Activated T-helper 9 cell treated with anti-CD3 and anti-CD28 coated beads, Interleukin-2, amount 50 U/mL, for 16 hours (primary cell): Measurements from ENCODE around the gene TBC1D22A.

Experiments used
- DNase-seq: peaks from one replicate; pipeline ENCODE4 v3.0.0-alpha.2; 2020; ENCODE audit warnings: low read depth

Gene TBC1D22A

DNA sequence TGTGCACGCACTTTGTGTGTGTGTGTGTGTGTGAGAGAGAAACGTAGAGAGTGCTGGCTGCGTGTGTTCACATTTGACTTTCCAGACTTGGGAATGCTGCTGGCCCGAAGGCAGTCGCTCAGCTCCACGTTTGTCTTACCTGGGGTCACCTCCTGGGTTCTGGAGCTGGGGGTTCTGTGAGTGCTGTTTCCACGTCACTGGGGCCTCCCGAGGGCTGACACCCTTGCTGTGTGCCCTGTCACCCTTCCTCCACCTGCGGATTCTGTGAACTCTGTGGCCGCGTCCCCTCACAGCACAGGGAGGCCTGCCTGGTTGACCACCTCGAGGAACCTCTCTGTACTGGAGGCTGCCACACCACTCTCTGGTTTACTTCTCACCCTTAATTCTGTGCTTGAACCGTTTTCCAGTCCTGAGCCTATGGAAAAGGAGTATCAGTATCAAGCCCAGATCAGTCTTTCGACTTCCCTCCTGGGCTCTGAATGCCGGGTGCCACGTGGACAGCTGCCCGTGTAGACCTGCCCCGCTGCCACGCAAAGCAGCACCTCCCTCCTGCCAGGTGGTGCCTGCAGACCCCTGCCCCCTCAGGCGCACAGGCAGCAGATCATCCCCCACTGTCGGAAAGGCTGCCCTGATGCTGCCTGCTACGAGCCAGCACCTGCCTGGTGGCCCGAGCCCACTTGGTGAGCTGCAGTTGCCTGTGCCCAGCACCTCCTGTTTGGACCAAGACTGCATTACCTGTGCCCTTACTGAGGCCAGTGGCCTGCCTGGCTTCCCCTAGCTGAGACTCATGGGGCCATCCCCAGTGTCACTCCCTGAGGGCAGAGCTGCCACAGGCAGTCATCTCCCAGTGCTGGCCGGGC, 233.3 kb downstream of the TBC1D22A start:
- DNase-seq, result no peak

DNA sequence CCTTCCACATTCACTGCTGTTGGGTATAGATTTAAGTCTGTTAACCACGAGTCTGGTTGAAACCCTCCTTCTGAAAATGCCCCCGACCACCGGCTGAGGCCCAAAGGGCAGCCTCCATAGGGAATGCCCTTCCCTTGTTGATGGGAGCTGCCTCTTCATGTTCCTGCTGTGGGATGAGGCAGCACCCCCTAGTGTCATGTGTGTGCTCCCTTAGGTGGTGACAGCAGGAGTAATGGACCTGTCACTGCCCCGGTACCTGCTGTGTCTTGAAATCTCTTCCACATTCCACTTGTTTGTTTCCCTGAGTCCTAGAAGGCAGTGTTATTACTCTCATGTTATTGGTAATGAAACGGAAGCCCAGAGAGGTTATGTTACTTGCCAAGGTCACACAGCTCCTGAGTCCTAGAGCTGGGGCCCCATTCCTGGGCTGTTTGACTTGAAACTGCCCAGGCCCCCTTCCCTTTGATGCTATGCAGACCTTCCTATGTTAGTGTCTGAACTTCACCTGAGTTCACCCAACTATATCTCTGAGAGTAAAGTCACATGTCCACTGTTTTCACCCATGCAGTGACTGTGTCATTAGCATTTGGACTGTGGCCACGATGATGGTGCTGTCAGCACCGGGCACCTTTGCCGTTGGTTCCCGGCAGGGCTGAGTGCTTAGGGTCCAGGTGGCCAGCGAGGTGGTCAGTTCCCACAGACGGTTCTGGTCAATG, 234.3 kb downstream of the TBC1D22A start:
- DNase-seq, result no peak

GRCh38 chr22:46997311-46997970, 235.0 kb downstream of the TBC1D22A start:
- DNase-seq, result no peak

DNA sequence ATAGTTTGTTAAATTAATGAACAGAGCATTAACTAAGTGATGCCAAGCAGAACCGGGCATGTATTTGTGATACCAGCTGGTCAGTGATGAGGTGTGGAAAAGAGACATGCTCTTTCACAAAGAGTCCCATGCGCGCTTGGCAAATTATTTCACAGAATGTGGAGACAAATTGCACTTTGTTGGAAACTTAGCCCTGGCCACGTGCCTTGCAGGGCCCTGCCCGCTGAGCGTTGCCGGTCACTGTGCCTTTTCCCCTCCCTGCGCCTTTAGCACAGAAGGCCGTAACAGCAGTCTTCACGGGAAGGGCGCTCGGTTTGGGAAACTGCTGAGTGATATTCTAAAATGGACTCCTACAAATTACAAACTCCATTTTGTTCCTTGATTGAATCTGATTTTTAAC, 235.9 kb downstream of the TBC1D22A start:
- no peak for DNase-seq

- DNase-seq, result no peak
Measured at GRCh38 chr22:47000256-47000655, 237.8 kb downstream of the TBC1D22A start.

- DNase-seq, result no peak
Measured at GRCh38 chr22:47000888-47001287, 238.4 kb downstream of the TBC1D22A start.

DNA sequence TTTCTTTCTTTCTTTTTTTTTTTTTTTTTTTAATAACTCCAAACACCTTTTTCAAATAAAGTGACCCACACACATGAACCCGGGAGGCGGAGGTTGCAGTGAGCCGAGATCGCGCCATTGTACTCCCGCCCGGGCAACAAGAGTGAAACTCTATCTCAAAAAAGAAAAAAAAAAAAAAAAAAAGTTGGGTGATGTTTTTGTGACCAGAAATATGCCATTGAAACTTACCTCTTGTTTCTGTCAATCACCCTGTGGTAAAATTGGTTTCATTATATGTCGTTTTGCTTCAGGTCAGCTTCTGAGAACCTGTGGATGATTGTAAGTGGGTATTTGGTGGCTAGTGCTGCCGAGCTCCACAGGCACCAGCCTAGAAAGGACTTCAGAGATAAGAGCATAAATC, 238.8 kb downstream of the TBC1D22A start:
- DNase-seq, result no peak

- DNase-seq, result no peak
Measured at GRCh38 chr22:47002692-47003091, 240.2 kb downstream of the TBC1D22A start.

DNA sequence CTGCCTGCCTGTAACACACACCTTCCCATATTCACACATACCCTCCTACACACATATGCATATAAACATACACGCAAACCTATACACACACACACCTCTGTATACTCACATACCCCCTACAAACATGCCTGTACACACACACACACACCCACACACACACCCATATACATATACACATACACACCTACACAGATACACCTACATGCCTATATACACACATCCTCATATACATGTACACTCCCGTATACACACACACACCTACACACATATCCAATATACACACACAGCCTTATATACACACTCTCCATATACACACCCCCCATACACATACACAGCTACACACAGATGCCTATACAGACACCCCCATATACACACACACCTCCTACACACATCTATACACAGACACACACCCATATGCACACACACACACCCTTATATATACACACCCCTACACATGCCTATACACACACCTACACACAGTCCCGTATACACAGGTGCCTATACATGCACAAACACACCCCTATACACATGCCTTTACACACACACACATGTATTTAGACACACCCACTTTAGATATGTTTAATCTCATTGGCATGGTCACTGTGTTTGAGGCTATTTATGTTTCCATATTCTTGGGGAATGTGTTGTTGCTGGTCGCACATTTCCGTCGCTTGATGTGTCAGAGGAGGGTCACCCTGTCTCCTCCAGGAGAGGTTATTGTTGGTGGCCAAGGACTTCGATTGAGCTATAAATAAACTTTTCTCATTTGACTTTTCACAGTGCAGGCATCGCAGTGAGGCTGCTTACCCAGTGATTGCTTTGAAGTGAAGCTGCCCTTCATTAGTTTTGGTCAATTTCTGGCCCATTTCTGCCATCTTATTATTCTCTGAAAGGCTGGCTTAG, 243.3 kb downstream of the TBC1D22A start:
- DNase-seq, result no peak

- no peak for DNase-seq
Measured at GRCh38 chr22:47006433-47006832, 244.0 kb downstream of the TBC1D22A start.

DNA sequence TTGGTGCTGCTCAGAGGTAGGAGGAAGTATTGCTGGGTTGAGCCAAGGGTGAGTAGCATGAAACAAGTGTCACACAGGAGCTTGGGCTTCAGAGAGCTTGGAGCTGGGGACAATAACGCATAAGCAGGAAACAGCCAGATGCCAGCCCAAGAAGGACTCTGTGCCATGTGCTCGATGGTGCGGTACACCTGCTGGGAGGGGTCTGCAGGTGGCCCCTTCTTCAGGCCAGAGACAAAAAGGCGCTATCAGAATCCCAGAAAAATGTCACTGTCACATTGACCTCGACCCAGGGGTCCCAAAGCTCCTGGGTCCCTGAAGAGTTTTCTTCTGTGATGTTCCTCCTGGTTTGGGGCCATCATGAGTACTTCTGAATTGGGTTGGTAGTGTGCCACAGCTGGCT, 244.4 kb downstream of the TBC1D22A start:
- DNase-seq, result no peak

- DNase-seq, result no peak
Measured at GRCh38 chr22:47007496-47007895, 245.0 kb downstream of the TBC1D22A start.

- DNase-seq, result no peak
Measured at GRCh38 chr22:47008208-47008885, 245.9 kb downstream of the TBC1D22A start.

DNA sequence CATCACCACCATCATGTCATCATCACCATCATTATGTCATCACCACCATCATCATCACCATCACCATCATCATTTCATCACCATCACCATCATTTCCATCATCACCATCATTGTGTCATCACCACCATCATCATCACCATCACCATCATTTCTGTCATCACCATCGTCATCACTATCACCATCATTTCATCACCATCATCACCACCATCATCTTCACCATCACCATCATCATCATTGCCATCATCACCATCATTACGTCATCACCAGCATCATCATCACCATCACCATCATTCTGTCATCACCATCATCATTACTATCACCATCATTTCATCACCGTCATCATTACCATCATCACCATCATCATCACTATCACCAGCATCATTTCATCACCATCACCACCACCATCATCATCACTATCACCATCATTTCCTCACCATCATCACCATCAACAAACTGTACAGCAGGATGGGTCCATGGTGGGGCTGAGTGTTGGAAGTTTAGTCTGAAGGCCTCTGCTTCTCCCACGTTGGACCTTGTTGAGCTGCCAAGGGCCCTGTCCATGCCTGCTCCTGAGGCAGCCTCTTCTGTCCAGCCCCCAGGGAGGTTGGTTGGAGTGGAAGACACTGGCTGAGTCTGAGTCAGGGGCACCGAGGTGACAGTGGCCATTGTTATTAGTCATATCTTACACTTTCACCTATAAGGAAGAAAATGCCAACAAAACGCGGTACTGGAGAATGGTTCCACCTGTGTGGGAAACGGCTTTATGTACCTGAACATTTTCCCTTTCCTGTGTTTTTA, 247.1 kb downstream of the TBC1D22A start:
- no peak for DNase-seq

DNA sequence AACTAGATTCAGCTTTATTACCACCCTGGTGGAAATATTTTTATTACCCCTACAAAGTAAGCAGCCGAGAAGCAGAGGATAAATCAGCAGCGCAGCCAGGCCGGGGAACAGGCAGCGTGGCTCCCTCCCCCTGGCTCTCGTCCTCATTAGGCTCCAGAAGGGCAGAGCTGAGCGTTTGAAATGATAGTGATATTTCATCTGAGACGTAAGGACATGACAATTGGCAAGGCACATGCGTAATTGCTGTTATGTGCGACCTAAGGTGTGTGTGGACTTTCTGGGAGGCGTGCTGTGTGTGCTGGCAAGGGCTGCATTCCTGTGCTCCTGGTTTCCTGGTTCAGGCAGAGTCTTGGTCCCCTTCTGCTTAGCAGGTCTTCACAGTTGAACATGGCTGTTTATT, 247.8 kb downstream of the TBC1D22A start:
- no peak for DNase-seq

GRCh38 chr22:47011131-47011858, 248.8 kb downstream of the TBC1D22A start:
- no peak for DNase-seq

- DNase-seq, result no peak
Measured at GRCh38 chr22:47011859-47012258, 249.4 kb downstream of the TBC1D22A start.

DNA sequence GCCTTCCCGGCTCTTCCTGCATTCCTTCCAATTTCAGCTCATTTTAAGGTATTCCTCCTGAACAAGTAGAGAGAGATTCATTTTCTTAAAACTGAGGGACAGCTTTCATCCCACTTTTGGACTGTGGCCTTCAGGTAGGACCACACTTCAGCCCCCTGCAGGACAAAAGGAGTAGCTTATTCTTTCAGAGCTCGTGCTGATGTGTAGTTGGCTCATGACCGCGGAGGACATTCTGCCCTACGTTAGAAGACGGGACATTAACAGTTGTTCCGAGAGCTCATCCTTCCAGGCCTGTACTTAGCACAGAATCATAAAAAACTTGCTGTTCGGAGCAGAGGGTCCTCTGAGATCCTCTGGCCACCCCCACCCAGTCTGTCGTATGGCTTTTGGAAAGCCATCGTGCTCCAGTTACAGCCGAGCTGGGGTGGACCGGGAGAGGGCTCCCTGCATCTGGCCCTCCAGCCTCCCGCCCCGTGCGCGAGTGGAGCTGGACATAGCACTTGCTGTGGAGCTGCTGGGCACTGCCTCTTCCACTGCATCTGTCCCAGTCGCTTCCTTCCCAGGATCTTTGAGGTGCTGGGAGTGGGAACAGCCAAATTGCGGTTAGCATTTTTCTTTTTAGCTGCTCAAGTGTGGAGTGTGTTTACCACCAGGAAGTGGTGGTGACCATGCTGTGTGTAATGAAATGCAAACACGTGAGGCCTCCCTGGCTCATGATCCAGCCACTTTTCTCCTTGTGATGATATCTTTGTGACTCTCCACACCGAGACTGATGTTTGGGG, 250.3 kb downstream of the TBC1D22A start:
- no peak for DNase-seq
